Activated T-helper 2 cell treated with anti-CD3 and anti-CD28 coated beads, Interferon-gamma antibody, Interleukin-2, Interleukin-4, amounts not matched to agents 10 μg/mL and 5 μg/mL and 100 μg/mL, durations not matched to agents 14 hours and 24 hours and 36 hours (primary cell): Measurements from ENCODE around the gene SERPINB12. TPM values are rescaled to one million over a fixed set of nuclear protein-coding genes. Genes with fewer than 3 reads are reported as not detected.

Experiments
- DNase-seq: peaks from one replicate; pipeline ENCODE4 v3.0.0; 2021; ENCODE audit warnings: low spot score
- H3K27ac Mint-ChIP-seq: one replicate; pipeline ENCODE4 v1.8.0; 2021; ENCODE audit warnings: mixed read lengths
- H3K27me3 Mint-ChIP-seq: one replicate; pipeline ENCODE4 v1.8.0; 2021; ENCODE audit warnings: low read depth, mixed read lengths
- H3K36me3 Mint-ChIP-seq: one replicate; pipeline ENCODE4 v1.8.0; 2021; ENCODE audit warnings: low read depth, mixed read lengths
- H3K4me1 Mint-ChIP-seq: one replicate; pipeline ENCODE4 v1.8.0; 2021; ENCODE audit warnings: low read depth, mixed read lengths
- H3K4me3 Mint-ChIP-seq: one replicate; pipeline ENCODE4 v1.8.0; 2021; ENCODE audit warnings: low read depth, mild to moderate bottlenecking, moderate library complexity, mixed read lengths
- H3K9me3 Mint-ChIP-seq: one replicate; pipeline ENCODE4 v1.8.0; 2021; ENCODE audit warnings: mixed read lengths
- intact Hi-C: fragments of 100-400 bp; cut with micrococcal nuclease; formaldehyde crosslinking; loops from one replicate; pipeline ENCODE4 v1.15.1; 2023
- total RNA-seq: library from RNA; stranded (reverse); gene quantifications from 2 replicates; pipeline ENCODE4 v1.2.3, GENCODE V29; 2022

The SERPINB12 gene
- total RNA-seq, 1 donor from 2014 or later = not detected

GRCh38 chr18:63590373-63590772 lies 48.2 kb downstream of the SERPINB12 start:
- DNase-seq = no peak
- Mint-ChIP-seq H3K4me3 (no peak overlapping the region), H3K36me3 (no peaks in the 10 kb centered on the region), H3K27ac (no peak overlapping the region), H3K27me3 (peaks cover 4% of the 10 kb centered on the region), H3K9me3 (no peaks in the 10 kb centered on the region), H3K4me1 (no peaks in the 10 kb centered on the region)
- intact Hi-C loops = no loop called here

DNA sequence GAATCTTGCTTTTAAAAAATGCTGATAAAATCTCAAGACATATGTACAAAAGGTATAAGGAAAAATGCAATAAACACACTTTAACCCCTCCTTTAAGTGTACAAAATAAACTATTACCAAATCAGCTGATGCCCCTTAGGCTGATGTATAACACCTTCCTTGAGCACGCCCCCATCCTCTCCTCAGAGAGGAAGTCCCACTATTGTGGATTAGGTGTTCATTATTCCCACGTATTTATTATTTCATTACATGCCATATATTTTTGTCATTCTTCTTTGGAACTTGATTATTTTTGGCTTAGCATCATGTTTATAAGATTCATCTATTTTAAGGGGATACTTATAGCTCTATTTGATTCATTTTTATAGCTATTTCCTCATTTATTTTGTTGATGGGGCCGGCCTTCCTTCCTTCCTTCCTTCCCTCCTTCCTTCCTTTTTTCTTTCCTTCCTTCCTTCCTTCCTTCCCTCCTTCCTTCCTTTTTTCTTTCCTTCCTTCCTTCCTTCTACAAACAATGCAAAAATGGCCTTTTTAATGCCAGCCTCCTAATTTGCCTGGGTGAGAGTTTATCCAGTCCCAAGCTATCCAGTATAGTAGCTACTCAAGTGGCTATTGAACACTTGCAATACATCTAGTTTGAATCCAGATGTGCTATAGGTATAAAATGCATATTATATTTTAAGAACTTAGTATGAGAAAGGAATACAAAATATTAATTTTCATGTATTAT lies 49.0 kb downstream of the SERPINB12 start:
- H3K27ac Mint-ChIP-seq = no peak overlapping the region
- H3K4me3 Mint-ChIP-seq = no peak overlapping the region
- intact Hi-C loops = no loop called here
- no peaks in the 10 kb centered on the region for H3K36me3 Mint-ChIP-seq
- no peak for DNase-seq
- H3K9me3 Mint-ChIP-seq = no peaks in the 10 kb centered on the region
- H3K27me3 Mint-ChIP-seq = peaks cover 1% of the 10 kb centered on the region
- H3K4me1 Mint-ChIP-seq = no peaks in the 10 kb centered on the region

DNA sequence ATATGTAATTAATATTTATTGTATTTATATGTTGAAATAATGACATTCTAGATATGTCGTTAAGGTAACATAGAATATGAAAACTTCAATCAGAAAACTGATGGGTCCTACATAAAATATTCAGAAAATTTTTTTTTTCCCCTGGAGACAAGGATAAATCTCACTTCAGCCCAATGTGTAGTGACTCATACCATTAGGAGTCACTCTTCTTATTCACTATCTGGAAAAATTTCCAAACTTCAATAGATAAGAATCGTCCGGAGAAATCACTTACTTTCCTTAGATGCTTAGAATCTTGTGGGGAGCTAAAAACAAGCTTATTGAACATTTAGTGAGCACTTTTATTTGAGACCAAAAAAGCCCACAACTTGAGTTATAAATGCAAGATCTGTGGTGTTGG lies 49.6 kb downstream of the SERPINB12 start:
- DNase-seq = no peak
- H3K27me3 Mint-ChIP-seq = peaks cover 1% of the 10 kb centered on the region
- H3K9me3 Mint-ChIP-seq = no peaks in the 10 kb centered on the region
- H3K36me3 Mint-ChIP-seq = no peaks in the 10 kb centered on the region
- intact Hi-C loops = no loop called here
- no peaks in the 10 kb centered on the region for H3K4me1 Mint-ChIP-seq
- H3K27ac Mint-ChIP-seq = no peak overlapping the region
- no peak overlapping the region for H3K4me3 Mint-ChIP-seq

DNA sequence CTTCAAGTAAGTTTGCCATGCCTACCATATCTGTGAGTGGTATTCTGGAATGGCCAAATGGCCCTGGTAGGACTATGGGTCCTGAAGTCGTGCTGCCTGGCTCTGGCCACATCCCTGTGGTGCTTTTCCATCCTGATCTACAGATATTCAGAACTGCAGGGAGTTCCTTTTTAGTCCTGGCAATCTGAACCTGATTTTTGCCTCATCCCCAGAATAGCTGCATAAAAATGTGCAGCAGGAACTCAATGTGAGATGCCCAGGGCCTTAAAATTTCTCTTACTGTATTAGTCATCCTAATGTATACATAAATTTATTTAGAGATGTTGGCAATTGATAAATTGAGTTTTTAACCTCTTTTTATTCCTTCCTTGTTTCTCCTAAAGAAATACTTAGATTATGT lies 50.3 kb downstream of the SERPINB12 start:
- H3K4me3 Mint-ChIP-seq = no peak overlapping the region
- no peaks in the 10 kb centered on the region for H3K4me1 Mint-ChIP-seq
- no peak for DNase-seq
- no peak overlapping the region for H3K27ac Mint-ChIP-seq
- H3K9me3 Mint-ChIP-seq = no peaks in the 10 kb centered on the region
- intact Hi-C loops = no loop called here
- peaks cover 1% of the 10 kb centered on the region for H3K27me3 Mint-ChIP-seq
- H3K36me3 Mint-ChIP-seq = no peaks in the 10 kb centered on the region

DNA sequence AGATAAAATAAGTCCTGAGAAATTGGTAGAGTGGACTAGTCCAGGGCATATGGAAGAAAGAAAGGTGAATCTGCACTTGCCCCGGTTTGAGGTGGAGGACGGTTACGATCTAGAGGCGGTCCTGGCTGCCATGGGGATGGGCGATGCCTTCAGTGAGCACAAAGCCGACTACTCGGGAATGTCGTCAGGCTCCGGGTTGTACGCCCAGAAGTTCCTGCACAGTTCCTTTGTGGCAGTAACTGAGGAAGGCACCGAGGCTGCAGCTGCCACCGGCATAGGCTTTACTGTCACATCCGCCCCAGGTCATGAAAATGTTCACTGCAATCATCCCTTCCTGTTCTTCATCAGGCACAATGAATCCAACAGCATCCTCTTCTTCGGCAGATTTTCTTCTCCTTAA lies 54.8 kb downstream of the SERPINB12 start:
- intact Hi-C loops = no loop called here
- H3K27me3 Mint-ChIP-seq = no peaks in the 10 kb centered on the region
- no peak overlapping the region for H3K27ac Mint-ChIP-seq
- no peaks in the 10 kb centered on the region for H3K9me3 Mint-ChIP-seq
- H3K4me1 Mint-ChIP-seq = no peaks in the 10 kb centered on the region
- H3K4me3 Mint-ChIP-seq = no peak overlapping the region
- no peak for DNase-seq
- no peaks in the 10 kb centered on the region for H3K36me3 Mint-ChIP-seq

DNA sequence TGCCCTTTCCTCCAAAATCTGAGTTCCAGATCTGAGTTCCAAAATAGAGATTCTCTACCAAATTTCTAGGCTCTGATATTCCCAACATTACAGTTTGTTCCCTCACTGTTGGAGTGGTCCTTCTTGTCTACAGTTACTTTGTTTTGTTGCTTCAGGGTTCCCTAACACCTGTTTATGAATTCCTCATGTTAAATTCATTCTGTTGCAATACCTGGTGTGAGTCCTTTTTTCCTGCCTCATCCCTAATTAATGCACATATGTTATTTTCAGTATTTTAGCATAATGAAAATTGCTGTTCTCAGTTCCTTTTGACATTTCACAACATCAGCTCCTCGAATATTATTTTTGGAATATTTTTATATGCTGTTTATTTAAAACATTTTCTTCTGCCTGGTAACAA lies 61.2 kb downstream of the SERPINB12 start:
- no peak for DNase-seq
- peaks cover 2% of the 10 kb centered on the region for H3K4me1 Mint-ChIP-seq
- H3K36me3 Mint-ChIP-seq = no peaks in the 10 kb centered on the region
- no peak overlapping the region for H3K4me3 Mint-ChIP-seq
- no peaks in the 10 kb centered on the region for H3K9me3 Mint-ChIP-seq
- H3K27me3 Mint-ChIP-seq = peaks cover 4% of the 10 kb centered on the region
- no peak overlapping the region for H3K27ac Mint-ChIP-seq
- intact Hi-C loops = no loop called here

- intact Hi-C loops = no loop called here
- no peaks in the 10 kb centered on the region for H3K9me3 Mint-ChIP-seq
- peaks cover 2% of the 10 kb centered on the region for H3K4me1 Mint-ChIP-seq
- peaks cover 4% of the 10 kb centered on the region for H3K27me3 Mint-ChIP-seq
- no peak overlapping the region for H3K27ac Mint-ChIP-seq
- DNase-seq = no peak
- no peaks in the 10 kb centered on the region for H3K36me3 Mint-ChIP-seq
- H3K4me3 Mint-ChIP-seq = no peak overlapping the region
These were observed 61.6 kb downstream of the SERPINB12 start for GRCh38 chr18:63603772-63604171.

DNA sequence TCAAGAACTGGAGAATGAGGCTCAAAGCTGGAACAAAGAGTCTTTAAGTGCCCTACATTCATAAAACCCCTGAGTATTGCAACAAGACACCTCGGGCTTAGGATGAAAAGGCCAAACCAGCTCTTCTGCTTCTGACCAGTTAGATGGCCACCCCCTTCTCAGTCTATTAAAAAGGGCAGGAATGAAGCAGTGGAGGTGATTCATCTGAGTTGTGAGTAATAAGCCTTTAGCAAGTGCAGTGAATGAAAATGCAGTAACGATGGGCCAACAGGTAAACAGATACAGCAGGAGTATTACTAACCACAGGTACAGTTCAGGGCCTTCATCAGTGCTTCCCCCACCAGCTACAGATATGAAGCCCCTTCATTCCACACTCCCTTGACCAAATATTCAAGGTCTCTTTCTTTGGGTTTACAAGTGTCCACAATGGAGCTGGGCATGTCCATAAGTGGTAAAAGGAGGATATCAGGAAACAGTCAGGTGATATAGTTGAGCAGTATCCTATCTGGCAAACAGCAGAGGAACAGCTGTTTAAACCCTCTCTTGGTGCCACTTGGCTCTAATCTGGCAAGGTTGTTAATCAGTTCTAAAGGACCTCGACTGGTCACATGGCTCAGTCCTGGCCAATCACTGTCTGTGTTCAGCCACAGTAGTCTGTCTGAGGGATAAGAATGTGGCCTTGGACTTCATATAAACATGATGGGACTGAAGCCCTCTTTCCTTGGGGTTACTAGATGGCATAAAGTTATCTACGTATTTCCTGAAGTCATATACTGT lies 62.8 kb downstream of the SERPINB12 start:
- H3K36me3 Mint-ChIP-seq = no peaks in the 10 kb centered on the region

DNA sequence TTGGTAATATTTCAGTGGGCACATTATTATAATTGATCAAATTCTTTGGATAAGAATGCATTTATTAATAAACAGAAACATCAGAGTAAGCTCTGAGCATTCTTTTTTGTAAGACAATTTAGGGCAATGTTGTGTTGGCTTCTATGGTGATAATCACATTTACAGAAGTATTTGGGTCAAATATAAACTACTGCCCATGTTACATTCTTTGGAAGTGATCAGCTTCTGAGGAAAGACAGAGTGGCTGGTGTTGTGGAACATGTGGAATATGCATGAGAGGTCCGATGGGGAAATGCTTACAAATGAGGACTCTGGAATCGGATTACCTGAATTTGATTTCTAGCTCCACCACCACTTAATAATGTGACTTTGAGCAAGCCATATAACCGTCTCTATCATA lies 64.4 kb downstream of the SERPINB12 start:
- H3K27ac Mint-ChIP-seq = no peak overlapping the region
- no peaks in the 10 kb centered on the region for H3K9me3 Mint-ChIP-seq
- H3K4me3 Mint-ChIP-seq = no peak overlapping the region
- H3K4me1 Mint-ChIP-seq = peaks cover 2% of the 10 kb centered on the region
- DNase-seq = no peak
- intact Hi-C loops = no loop called here
- peaks cover 7% of the 10 kb centered on the region for H3K27me3 Mint-ChIP-seq
- H3K36me3 Mint-ChIP-seq = no peaks in the 10 kb centered on the region

More for the DNA sequence above, 62.8 kb downstream of the SERPINB12 start:
- intact Hi-C loops = no loop called here
- H3K9me3 Mint-ChIP-seq = no peaks in the 10 kb centered on the region
- no peak for DNase-seq
- H3K4me1 Mint-ChIP-seq = peaks cover 2% of the 10 kb centered on the region
- peaks cover 4% of the 10 kb centered on the region for H3K27me3 Mint-ChIP-seq
- no peak overlapping the region for H3K27ac Mint-ChIP-seq
- no peak overlapping the region for H3K4me3 Mint-ChIP-seq

DNA sequence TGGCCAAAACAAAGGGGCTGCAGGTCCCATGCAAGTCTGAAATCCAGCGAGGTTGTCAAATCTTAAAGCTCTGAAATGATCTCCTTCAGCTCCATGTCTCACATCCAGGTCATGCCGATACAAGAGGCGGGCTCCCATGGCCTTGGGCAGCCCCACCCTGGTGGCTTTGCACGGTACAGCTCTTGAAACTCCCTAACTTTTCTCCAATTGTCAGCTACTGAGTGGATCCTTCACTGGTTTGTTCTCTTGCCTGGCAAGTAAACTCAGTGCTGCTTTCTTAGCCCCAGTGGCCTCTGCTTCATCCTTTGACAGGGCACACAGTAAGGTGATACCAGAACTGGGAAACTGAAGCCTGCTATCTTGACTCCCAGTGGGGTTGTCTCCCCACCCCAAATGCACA lies 71.3 kb downstream of the SERPINB12 start:
- intact Hi-C loops = no loop called here
- no peak for DNase-seq
- Mint-ChIP-seq H3K4me1 (no peaks in the 10 kb centered on the region), H3K36me3 (no peaks in the 10 kb centered on the region), H3K9me3 (no peaks in the 10 kb centered on the region), H3K27ac (no peak overlapping the region), H3K4me3 (no peak overlapping the region), H3K27me3 (peaks cover 3% of the 10 kb centered on the region)

GRCh38 chr18:63617049-63617914 lies 75.1 kb downstream of the SERPINB12 start:
- no peaks in the 10 kb centered on the region for H3K27me3 Mint-ChIP-seq
- H3K27ac Mint-ChIP-seq = no peak overlapping the region
- H3K4me3 Mint-ChIP-seq = no peak overlapping the region
- intact Hi-C loops = no loop called here
- peaks cover 7% of the 10 kb centered on the region for H3K9me3 Mint-ChIP-seq
- no peaks in the 10 kb centered on the region for H3K4me1 Mint-ChIP-seq
- H3K36me3 Mint-ChIP-seq = no peaks in the 10 kb centered on the region
- DNase-seq = no peak

DNA sequence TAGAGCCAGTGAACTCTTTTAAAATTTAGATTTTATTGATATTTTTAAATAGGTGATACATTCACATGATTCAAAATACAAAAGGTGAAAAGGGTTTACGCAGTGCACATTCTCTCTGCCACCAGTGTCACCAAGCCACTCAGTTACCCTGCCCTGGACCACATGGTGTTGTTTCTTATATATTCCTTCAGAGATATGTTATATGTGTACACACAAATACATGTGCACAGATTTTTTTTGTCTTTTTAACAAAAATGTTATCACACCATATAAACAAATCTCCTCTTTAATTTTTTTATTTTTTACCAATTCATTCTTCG lies 75.7 kb downstream of the SERPINB12 start:
- Mint-ChIP-seq H3K27ac (no peak overlapping the region), H3K36me3 (no peaks in the 10 kb centered on the region), H3K4me1 (no peaks in the 10 kb centered on the region), H3K4me3 (no peak overlapping the region), H3K9me3 (peaks cover 7% of the 10 kb centered on the region), H3K27me3 (no peaks in the 10 kb centered on the region)
- intact Hi-C loops = no loop called here
- DNase-seq = no peak
